ENCODE measurements around the gene OR52W1.

GRCh38 chr11:6199174-6199810 lies at the start of gene OR52W1:
- TF ChIP-seq CTCF (IDR thresholded peaks at IDR 0.05; ENCODE audit: extremely low read depth in 1 of 2, insufficient read depth in 1 of 2, low read depth in 1 of 2, low read length in 2 of 2) (no peak), JUN (IDR thresholded peaks at IDR 0.05; ENCODE audit: borderline replicate concordance, insufficient read depth, insufficient read length, low read depth) (no peak), MYC (IDR thresholded peaks at IDR 0.05; ENCODE audit: low read depth, low read length) (no peak), POLR2AphosphoS5 (IDR thresholded peaks at IDR 0.05; ENCODE audit: insufficient read depth, low read depth, low read length) (no peak), POLR2A (IDR thresholded peaks at IDR 0.05; ENCODE audit: low read depth, low read length) (no peak)
